HG02763 (cell line): ENCODE data around the gene ZFAND2B.

Experiments used
- ATAC-seq: cut with Tn5 transposase; IDR thresholded peaks from one replicate; pipeline ENCODE4 v1.9.1; 2021; ENCODE audit warnings: mild to moderate bottlenecking, moderate library complexity; ENCODE audit not compliant: unreplicated experiment

Gene ZFAND2B

DNA sequence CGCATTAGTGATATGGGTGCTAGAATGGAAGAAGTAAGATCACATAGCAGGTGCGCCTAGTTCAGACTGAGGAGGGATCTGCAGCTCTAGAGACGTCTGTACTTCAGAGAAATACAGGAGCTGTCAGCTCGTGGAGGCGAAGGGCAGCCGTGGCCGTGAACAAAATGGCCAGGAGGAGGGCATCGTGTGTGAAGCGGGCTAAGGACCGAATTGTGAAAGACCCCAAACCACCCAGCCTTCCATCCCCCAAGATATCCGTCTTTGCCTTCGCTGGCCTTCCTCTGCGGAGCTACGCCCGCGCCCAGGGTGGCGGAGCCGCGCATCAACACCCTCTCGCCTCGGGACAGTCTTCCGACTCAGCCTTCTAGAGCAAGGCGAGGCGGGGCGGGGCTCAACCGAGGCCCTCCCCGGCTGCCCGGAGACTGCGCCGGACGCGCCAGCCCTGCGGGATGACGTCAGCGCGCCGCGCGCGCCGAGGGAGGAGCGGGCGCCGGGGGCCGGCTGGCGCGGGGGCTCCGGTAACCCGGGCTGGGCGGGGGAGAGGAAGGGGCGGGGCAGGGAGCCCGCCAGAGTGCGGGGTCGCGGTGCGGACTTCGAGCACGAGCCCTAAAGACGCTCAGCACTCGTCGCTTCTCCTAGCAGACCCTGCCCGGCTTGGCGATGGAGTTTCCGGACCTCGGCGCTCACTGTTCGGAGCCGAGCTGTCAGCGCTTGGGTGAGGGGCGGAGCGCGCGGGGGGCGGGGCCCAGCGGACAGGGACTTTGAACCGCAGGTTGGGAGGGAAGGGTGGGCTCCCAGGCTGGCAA is at the start of gene ZFAND2B:
TSS of gene ZFAND2B (plus strand) at position 455 of the 806 bp plus-strand sequence. CDS start at position 661, 206 bp downstream.
- peak; percentile 95 for ATAC-seq

GRCh38 chr2:219157396-219157795 is 49.2 kb upstream of the ZFAND2B start:
- no peak for ATAC-seq

DNA sequence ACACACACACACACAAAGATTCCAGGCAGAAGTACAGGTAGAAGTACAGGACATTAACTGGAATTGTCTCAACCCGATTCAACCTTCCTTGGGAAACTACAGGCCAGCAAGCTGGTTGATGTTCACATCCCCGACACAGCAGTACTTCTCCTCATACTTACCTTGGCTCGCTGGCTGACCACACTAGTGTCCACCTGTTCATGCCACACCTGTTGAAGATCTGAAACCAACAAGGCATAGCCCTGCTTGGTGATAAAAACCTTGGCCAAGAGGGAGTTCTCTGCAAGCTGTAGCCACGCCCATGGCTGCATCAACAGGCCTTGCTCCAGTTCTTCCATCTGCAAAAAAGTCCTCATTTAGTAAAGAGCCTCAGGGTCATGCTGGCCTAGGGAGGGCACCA is 48.6 kb upstream of the ZFAND2B start:
- ATAC-seq, result no peak

- ATAC-seq, result no peak
Observed at GRCh38 chr2:219158586-219158985, 48.0 kb upstream of the ZFAND2B start.

DNA sequence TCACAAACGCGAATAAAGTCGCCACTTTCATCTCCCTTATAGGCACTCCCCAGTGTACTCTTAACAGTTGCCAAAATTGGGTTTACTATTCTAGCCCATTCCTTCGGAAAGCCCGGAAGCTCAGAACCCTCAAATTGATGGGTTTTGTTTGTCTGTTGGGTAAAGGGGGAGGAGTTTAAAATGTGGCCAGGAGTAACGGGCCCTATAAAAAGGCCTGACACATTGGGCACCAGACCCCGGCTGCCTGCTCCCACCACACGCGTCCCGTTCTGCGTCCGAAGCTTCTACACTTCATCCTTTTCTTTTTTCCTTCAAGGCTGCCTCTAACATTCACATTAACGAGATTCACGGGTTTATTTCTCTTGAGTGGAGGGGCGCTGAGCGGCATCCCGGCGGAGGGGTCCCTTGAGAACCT is 46.8 kb upstream of the ZFAND2B start:
- no peak for ATAC-seq

GRCh38 chr2:219160186-219161017 is 46.2 kb upstream of the ZFAND2B start, which contains the start of gene NHEJ1:
Gene NHEJ1, minus strand, starts transcription at chr2:219160815. Its CDS starts 2,453 bp downstream, at chr2:219158362.
- peak; percentile 83 for ATAC-seq

- no peak for ATAC-seq
Observed at GRCh38 chr2:219161097-219161496, 45.5 kb upstream of the ZFAND2B start.

- ATAC-seq, result no peak
Observed at GRCh38 chr2:219163156-219163555, 43.4 kb upstream of the ZFAND2B start.

GRCh38 chr2:219165058-219165911 is 41.3 kb upstream of the ZFAND2B start:
- ATAC-seq, result no peak

DNA sequence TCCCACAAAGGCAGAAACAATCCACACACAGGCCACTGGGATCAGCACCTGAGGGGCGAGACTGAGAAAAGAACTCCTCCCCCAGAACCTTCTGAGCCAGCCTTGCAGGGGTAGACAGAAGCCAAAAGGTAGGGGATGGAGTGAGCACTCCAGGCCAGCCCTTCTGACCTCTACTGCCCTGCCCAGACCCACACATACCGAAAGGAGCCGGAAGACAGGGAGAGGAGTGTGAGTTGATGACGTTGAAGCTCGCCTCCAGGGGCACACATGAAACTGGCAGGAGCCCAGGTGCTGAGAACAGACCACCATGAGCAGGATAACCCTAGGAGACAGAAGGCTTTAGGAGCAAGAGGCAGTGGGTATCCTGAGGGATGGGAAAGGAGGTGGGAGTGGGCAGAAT is 38.6 kb upstream of the ZFAND2B start:
- no peak for ATAC-seq

GRCh38 chr2:219168526-219168925 is 38.1 kb upstream of the ZFAND2B start:
- ATAC-seq, result no peak

GRCh38 chr2:219168932-219169331 is 37.6 kb upstream of the ZFAND2B start:
- ATAC-seq, result no peak

DNA sequence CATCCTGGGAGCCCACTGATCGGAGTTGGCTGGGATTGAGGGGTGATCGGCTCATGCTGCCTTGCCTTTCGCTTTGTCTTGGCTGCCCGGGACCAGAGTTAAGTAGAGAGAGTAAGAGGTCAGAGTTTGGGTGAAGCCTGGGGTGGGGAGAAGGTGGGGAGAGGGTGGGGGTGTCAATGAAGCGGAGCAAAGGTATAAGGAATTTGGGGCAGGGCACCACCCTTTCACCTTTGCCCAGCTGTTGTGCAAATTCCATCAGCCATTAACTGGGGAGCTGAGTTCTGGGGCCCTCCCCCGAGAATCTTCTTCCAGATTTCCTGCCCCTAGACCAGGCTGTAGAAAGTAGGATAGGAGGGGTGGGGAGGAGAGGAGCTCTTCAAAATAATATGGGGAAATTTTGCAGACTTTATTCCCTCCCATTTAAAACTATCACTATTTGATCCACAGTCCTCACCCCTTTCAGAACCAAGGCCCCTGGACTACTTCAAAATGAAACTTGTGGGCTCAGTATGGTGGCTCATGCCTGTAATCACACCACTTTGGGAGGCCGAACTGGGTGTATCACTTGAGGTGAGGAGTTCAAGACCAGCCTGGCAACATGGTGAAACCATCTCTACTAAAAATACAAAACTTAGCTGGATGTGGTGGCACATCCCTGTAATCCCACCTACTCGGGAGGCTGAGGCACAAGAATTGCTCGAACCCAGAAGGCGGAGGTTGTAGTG is 36.5 kb upstream of the ZFAND2B start, which contains the start of gene SLC23A3:
TSS of gene SLC23A3 (minus strand) at position 100 of the 725 bp plus-strand sequence. CDS start at position 55, 45 bp downstream.
- no peak for ATAC-seq

GRCh38 chr2:219171231-219171651 is 35.3 kb upstream of the ZFAND2B start:
- ATAC-seq, result no peak

- ATAC-seq, result no peak
Observed at GRCh38 chr2:219172231-219173154, 34.1 kb upstream of the ZFAND2B start.

DNA sequence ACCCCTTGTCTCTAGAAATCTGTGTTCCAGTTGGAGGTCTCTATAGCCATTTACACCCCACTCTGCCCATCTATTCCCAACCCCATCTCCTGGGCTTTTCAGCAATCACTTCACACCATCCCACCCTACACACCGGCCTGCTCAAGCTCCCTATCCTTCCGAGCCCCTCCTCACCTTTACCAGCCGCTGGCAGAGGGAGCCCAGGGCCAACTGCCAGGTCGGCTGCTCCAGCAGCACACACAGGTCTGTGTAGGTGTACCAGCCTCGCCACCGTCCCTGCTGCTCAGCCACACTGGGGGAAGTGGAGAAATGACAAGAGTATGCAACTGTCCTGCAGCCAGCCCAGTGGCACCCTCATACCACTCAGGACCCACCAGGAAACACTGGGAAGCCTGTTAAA is 33.4 kb upstream of the ZFAND2B start:
- no peak for ATAC-seq

DNA sequence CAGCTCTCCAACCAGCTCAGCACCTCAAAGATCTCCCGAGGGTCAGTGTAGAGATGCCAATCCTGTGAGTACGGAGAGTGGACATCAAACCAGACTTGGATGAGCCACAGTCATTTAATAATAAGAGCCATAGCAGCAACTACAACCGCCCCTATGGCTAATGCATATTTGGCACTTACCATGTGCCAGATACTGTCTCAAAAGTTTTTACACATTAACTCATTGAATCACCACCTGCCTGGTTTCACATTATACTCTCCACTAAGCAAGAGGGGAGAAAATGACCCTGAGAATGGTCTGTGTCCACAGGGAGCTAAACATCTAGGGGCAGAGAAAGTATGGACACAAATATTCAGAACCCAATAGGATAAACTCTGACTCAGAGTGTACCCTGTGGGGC is 32.4 kb upstream of the ZFAND2B start:
- ATAC-seq, result no peak

DNA sequence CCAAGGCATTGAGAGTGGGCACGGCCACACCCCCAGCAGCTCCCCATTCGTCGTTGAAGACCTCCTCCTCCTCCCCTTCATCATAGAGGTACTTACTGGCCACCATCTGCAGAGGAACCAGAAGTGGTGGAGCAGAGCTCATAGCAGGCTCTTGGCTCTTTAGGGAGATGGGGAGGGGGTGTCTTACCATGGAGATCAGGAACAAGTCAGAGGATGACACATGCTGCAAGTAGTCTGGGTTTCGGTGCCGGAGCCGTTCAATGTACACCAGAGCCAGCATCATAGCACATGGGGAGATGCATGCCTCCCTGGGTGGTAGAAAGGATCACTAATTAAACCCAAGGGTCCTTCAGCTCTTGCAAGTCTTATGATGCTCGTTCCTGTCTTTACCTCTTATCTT is 31.8 kb upstream of the ZFAND2B start:
- ATAC-seq, result no peak

- no peak for ATAC-seq
Observed at GRCh38 chr2:219175486-219175885, 31.1 kb upstream of the ZFAND2B start.
